ENCODE measurements around the gene MS4A18.

DNA sequence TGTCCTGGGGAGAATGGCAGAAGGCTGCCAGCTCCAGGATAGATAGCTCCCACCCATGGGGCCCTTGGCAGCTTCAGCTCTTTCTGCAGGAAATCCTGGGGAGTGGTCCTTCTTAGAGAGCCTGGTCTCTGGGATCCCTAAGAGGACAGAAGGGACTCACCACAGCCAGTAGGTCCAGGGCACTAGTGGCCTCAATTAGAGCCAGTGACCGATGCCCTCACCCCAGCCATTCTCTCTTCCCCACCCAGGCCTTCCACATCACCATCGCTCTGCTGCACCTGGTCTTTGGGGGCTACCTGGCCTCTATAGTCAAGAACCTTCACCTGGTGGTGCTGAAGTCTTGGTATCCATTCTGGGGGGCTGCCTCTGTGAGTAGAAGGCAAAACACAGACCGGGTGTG lies 66.2 kb downstream of the MS4A18 start:
- TF ChIP-seq, protein P1, sequence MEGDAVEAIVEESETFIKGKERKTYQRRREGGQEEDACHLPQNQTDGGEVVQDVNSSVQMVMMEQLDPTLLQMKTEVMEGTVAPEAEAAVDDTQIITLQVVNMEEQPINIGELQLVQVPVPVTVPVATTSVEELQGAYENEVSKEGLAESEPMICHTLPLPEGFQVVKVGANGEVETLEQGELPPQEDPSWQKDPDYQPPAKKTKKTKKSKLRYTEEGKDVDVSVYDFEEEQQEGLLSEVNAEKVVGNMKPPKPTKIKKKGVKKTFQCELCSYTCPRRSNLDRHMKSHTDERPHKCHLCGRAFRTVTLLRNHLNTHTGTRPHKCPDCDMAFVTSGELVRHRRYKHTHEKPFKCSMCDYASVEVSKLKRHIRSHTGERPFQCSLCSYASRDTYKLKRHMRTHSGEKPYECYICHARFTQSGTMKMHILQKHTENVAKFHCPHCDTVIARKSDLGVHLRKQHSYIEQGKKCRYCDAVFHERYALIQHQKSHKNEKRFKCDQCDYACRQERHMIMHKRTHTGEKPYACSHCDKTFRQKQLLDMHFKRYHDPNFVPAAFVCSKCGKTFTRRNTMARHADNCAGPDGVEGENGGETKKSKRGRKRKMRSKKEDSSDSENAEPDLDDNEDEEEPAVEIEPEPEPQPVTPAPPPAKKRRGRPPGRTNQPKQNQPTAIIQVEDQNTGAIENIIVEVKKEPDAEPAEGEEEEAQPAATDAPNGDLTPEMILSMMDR (IDR thresholded peaks at IDR 0.05; ENCODE audit: low read depth, low read length), result no peak
- TF ChIP-seq, protein P2, sequence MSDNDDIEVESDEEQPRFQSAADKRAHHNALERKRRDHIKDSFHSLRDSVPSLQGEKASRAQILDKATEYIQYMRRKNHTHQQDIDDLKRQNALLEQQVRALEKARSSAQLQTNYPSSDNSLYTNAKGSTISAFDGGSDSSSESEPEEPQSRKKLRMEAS (IDR thresholded peaks at IDR 0.05; ENCODE audit: low read depth, low read length), result no peak
